HEK293 (cell line): Measurements from ENCODE around the gene IFT80.
A peak's percentile ranks its signal among the peaks of the same experiment; 100 is the strongest.

ENCODE experiments used
- HOXA7 ChIP-seq: sonication (generic); formaldehyde crosslinking; IDR thresholded peaks from 2 replicates; pipeline ENCODE4 v1.8.1; 2022; ENCODE audit warnings: missing genetic modification reagents, borderline replicate concordance
- KLF9 ChIP-seq: fragments of 450-650 bp; formaldehyde crosslinking; IDR thresholded peaks from 2 replicates; pipeline ENCODE4 v1.5.1; 2016; ENCODE audit warnings: missing biosample characterization, missing genetic modification characterization, low read depth
- OVOL3 ChIP-seq: fragments of 450-650 bp; formaldehyde crosslinking; IDR thresholded peaks from 2 replicates; pipeline ENCODE4 v1.5.1; 2016; ENCODE audit warnings: missing biosample characterization, missing genetic modification characterization
- PBX3 ChIP-seq: sonication (generic); formaldehyde crosslinking; IDR thresholded peaks from 2 replicates; pipeline ENCODE4 v1.8.1; 2022; ENCODE audit warnings: mild to moderate bottlenecking, moderate library complexity, missing genetic modification reagents
- PRDM6 ChIP-seq: fragments of 450-650 bp; formaldehyde crosslinking; IDR thresholded peaks from 2 replicates; pipeline ENCODE4 v1.5.1; 2017; ENCODE audit warnings: missing biosample characterization, missing genetic modification characterization
- SP3 ChIP-seq: fragments of 450-650 bp; formaldehyde crosslinking; IDR thresholded peaks from 2 replicates; pipeline ENCODE4 v1.5.1; 2016; ENCODE audit warnings: missing biosample characterization, missing genetic modification characterization
- TCF7L2 ChIP-seq: IDR thresholded peaks from 2 replicates; pipeline ENCODE4 v1.6.1; 2011; ENCODE audit warnings: low read depth, mild to moderate bottlenecking, inconsistent platforms, low read length, moderate library complexity, borderline replicate concordance
- TRIM28 ChIP-seq: IDR thresholded peaks from 2 replicates; pipeline ENCODE4 v1.6.1; 2011; ENCODE audit warnings: low read length, control low read depth, borderline replicate concordance
- WT1 ChIP-seq: fragments of 450-650 bp; formaldehyde crosslinking; IDR thresholded peaks from 2 replicates; pipeline ENCODE4 v1.5.1; 2016; ENCODE audit warnings: missing biosample characterization, missing genetic modification characterization
- YY2 ChIP-seq: fragments of 450-650 bp; formaldehyde crosslinking; IDR thresholded peaks from 2 replicates; pipeline ENCODE4 v1.5.1; 2016; ENCODE audit warnings: missing biosample characterization, missing genetic modification characterization
- ZBTB21 ChIP-seq: fragments of 450-650 bp; formaldehyde crosslinking; IDR thresholded peaks from 2 replicates; pipeline ENCODE4 v1.5.1; 2017; ENCODE audit warnings: missing biosample characterization, missing genetic modification characterization
- ZBTB8A ChIP-seq: fragments of 450-650 bp; formaldehyde crosslinking; IDR thresholded peaks from 2 replicates; pipeline ENCODE4 v1.5.1; 2016; ENCODE audit warnings: missing biosample characterization, missing genetic modification characterization
- ZNF114 ChIP-seq: fragments of 450-650 bp; formaldehyde crosslinking; IDR thresholded peaks from 2 replicates; pipeline ENCODE4 v1.5.0; 2017; ENCODE audit warnings: missing biosample characterization, missing genetic modification characterization
- ZNF184 ChIP-seq: fragments of 450-650 bp; IDR thresholded peaks from 2 replicates; pipeline ENCODE4 v1.5.1; 2018; ENCODE audit warnings: missing biosample characterization, mild to moderate bottlenecking, missing genetic modification characterization
- ZNF26 ChIP-seq: fragments of 450-650 bp; formaldehyde crosslinking; IDR thresholded peaks from 2 replicates; pipeline ENCODE4 v1.5.1; 2016; ENCODE audit warnings: missing biosample characterization, missing genetic modification characterization
- ZNF266 ChIP-seq: fragments of 450-650 bp; formaldehyde crosslinking; IDR thresholded peaks from 2 replicates; pipeline ENCODE4 v1.5.1; 2016; ENCODE audit warnings: missing biosample characterization, missing genetic modification characterization, low read depth
- ZNF335 ChIP-seq: fragments of 450-650 bp; formaldehyde crosslinking; conservative IDR thresholded peaks from 2 replicates; pipeline ENCODE4 v1.5.1; 2016; ENCODE audit warnings: missing biosample characterization, missing genetic modification characterization
- ZNF354C ChIP-seq: fragments of 450-650 bp; formaldehyde crosslinking; IDR thresholded peaks from 2 replicates; pipeline ENCODE4 v1.5.1; 2016; ENCODE audit warnings: missing biosample characterization, missing genetic modification characterization, low read depth, borderline replicate concordance
- ZNF366 ChIP-seq: fragments of 450-650 bp; formaldehyde crosslinking; conservative IDR thresholded peaks from 2 replicates; pipeline ENCODE4 v1.5.1; 2016; ENCODE audit warnings: missing biosample characterization, missing genetic modification characterization
- ZNF37A ChIP-seq: fragments of 450-650 bp; IDR thresholded peaks from 2 replicates; pipeline ENCODE4 v1.5.1; 2018; ENCODE audit warnings: missing biosample characterization, missing genetic modification characterization
- ZNF394 ChIP-seq: fragments of 450-650 bp; formaldehyde crosslinking; IDR thresholded peaks from 2 replicates; pipeline ENCODE4 v1.5.1; 2016; ENCODE audit warnings: missing biosample characterization, missing genetic modification characterization, mild to moderate bottlenecking, moderate library complexity, borderline replicate concordance
- ZNF398 ChIP-seq: fragments of 450-650 bp; formaldehyde crosslinking; IDR thresholded peaks from 2 replicates; pipeline ENCODE4 v1.5.1; 2017; ENCODE audit warnings: missing biosample characterization, missing genetic modification characterization
- ZNF423 ChIP-seq: fragments of 450-650 bp; formaldehyde crosslinking; IDR thresholded peaks from 2 replicates; pipeline ENCODE4 v1.5.1; 2016; ENCODE audit warnings: missing biosample characterization, missing genetic modification characterization
- ZNF473 ChIP-seq: fragments of 450-650 bp; formaldehyde crosslinking; IDR thresholded peaks from 2 replicates; pipeline ENCODE4 v1.5.1; 2017; ENCODE audit warnings: missing biosample characterization, missing genetic modification characterization
- ZNF571 ChIP-seq: fragments of 450-650 bp; formaldehyde crosslinking; IDR thresholded peaks from 2 replicates; pipeline ENCODE4 v1.5.0; 2017; ENCODE audit warnings: missing biosample characterization, missing genetic modification characterization
- ZNF580 ChIP-seq: fragments of 450-650 bp; formaldehyde crosslinking; IDR thresholded peaks from 2 replicates; pipeline ENCODE4 v1.5.1; 2016; ENCODE audit warnings: missing biosample characterization, missing genetic modification characterization
- ZNF585B ChIP-seq: fragments of 450-650 bp; formaldehyde crosslinking; IDR thresholded peaks from 2 replicates; pipeline ENCODE4 v1.5.1; 2016; ENCODE audit warnings: missing biosample characterization, missing genetic modification characterization
- ZNF654 ChIP-seq: fragments of 450-650 bp; formaldehyde crosslinking; IDR thresholded peaks from 2 replicates; pipeline ENCODE4 v1.5.1; 2016; ENCODE audit warnings: low read depth, missing biosample characterization, missing genetic modification characterization
- ZNF670 ChIP-seq: fragments of 450-650 bp; formaldehyde crosslinking; IDR thresholded peaks from 2 replicates; pipeline ENCODE4 v1.5.1; 2016; ENCODE audit warnings: missing biosample characterization, missing genetic modification characterization, low read depth
- ZNF747 ChIP-seq: fragments of 450-650 bp; formaldehyde crosslinking; IDR thresholded peaks from 2 replicates; pipeline ENCODE4 v1.5.1; 2016; ENCODE audit warnings: missing biosample characterization, missing genetic modification characterization
- ZSCAN18 ChIP-seq: fragments of 450-650 bp; formaldehyde crosslinking; IDR thresholded peaks from 2 replicates; pipeline ENCODE4 v1.5.1; 2016; ENCODE audit warnings: missing biosample characterization, missing genetic modification characterization

Gene IFT80

GRCh38 chr3:160399125-160400029 is at the start of gene IFT80, which contains the start of gene SMC4 (continued):
- TF ChIP-seq ZNF473 (tag by site-specific recombination) (no peak), TRIM28 (no peak), ZBTB8A (tag by site-specific recombination) (0 out of 2 replicates have a peak, but pooled peaks have one; percentile 12), SP3 (tag by site-specific recombination) (peak; percentile 86), ZSCAN18 (tag by site-specific recombination) (no peak), KLF9 (tag by site-specific recombination) (peak; percentile 80), ZNF114 (no peak), OVOL3 (no peak), PRDM6 (tag by site-specific recombination) (0 out of 2 replicates have a peak, but pooled peaks have one; percentile 15), HOXA7 (CRISPR knock-in tag) (no peak), ZNF37A (tag by site-specific recombination) (no peak), ZNF571 (no peak), ZNF423 (tag by site-specific recombination) (no peak), TCF7L2 (no peak), ZNF394 (tag by site-specific recombination) (no peak; the same call in 1 of the 2 replicates), ZNF184 (tag by site-specific recombination) (no peak), ZNF580 (tag by site-specific recombination) (no peak), ZNF26 (tag by site-specific recombination) (no peak), ZNF670 (tag by site-specific recombination) (no peak), ZBTB21 (tag by site-specific recombination) (no peak), ZNF266 (no peak), PBX3 (CRISPR knock-in tag) (no peak), YY2 (tag by site-specific recombination) (no peak), ZNF747 (tag by site-specific recombination) (no peak), ZNF398 (tag by site-specific recombination) (no peak), ZNF654 (no peak), ZNF354C (tag by site-specific recombination) (no peak), WT1 (tag by site-specific recombination) (no peak), ZNF366 (tag by site-specific recombination) (no peak; the same call in 1 of the 2 replicates), ZNF335 (tag by site-specific recombination) (peak; percentile 90), ZNF585B (no peak)
